GM23248 (cell line): ENCODE measurements around the gene MYCL. TPM values are rescaled to one million over a fixed set of nuclear protein-coding genes. Genes with fewer than 3 reads are reported as not detected.

Experiments used
- DNase-seq: peaks from one replicate; pipeline ENCODE4 v3.0.0-alpha.2; 2015
- H2AFZ ChIP-seq: fragments of 200-600 bp; sonication (generic); 2 replicates; pipeline ENCODE4 v1.6.1; 2016; ENCODE audit warnings: antibody characterized with exemption
- H3F3A ChIP-seq: fragments of 200-600 bp; sonication (generic); 2 replicates; pipeline ENCODE4 v1.6.1; 2016; ENCODE audit warnings: mild to moderate bottlenecking, antibody characterized with exemption, mixed run types; ENCODE audit not compliant: insufficient read depth
- H3K27ac ChIP-seq: fragments of 200-600 bp; sonication (generic); 2 replicates; pipeline ENCODE4 v1.5.1; 2016; ENCODE audit warnings: mild to moderate bottlenecking
- H3K27me3 ChIP-seq: fragments of 200-600 bp; sonication (generic); replicated peaks from 2 replicates; pipeline ENCODE4 v1.6.1; 2016; ENCODE audit warnings: mild to moderate bottlenecking; ENCODE audit not compliant: insufficient read depth
- H3K36me3 ChIP-seq: fragments of 200-600 bp; sonication (generic); 2 replicates; pipeline ENCODE4 v1.6.1; 2016; ENCODE audit warnings: low read depth, mild to moderate bottlenecking
- H3K4me1 ChIP-seq: fragments of 200-600 bp; sonication (generic); 2 replicates; pipeline ENCODE4 v1.6.1; 2016; ENCODE audit warnings: mild to moderate bottlenecking; ENCODE audit not compliant: insufficient read depth
- H3K4me2 ChIP-seq: fragments of 200-600 bp; sonication (generic); one replicate; pipeline ENCODE4 v1.6.1; 2016; ENCODE audit warnings: mild to moderate bottlenecking; ENCODE audit not compliant: unreplicated experiment
- H3K4me3 ChIP-seq: fragments of 200-600 bp; sonication (generic); 2 replicates; pipeline ENCODE4 v1.5.1; 2016; ENCODE audit warnings: mild to moderate bottlenecking
- H3K79me2 ChIP-seq: fragments of 200-600 bp; sonication (generic); 2 replicates; pipeline ENCODE4 v1.6.1; 2016; ENCODE audit warnings: mild to moderate bottlenecking; ENCODE audit not compliant: insufficient read depth
- H3K9ac ChIP-seq: fragments of 200-600 bp; sonication (generic); 2 replicates; pipeline ENCODE4 v1.6.1; 2016; ENCODE audit warnings: mild to moderate bottlenecking
- H3K9me2 ChIP-seq: fragments of 200-600 bp; sonication (generic); 2 replicates; pipeline ENCODE4 v1.6.1; 2016; ENCODE audit warnings: mixed run types, mild to moderate bottlenecking, moderate library complexity; ENCODE audit not compliant: insufficient read depth
- H3K9me3 ChIP-seq: fragments of 200-600 bp; sonication (generic); one replicate; pipeline ENCODE4 v1.6.1; 2017; ENCODE audit warnings: low read depth
- H4K20me1 ChIP-seq: fragments of 200-600 bp; sonication (generic); 2 replicates; pipeline ENCODE4 v1.6.0; 2016; ENCODE audit not compliant: insufficient read depth
- EZH2 ChIP-seq: fragments of 200-600 bp; sonication (generic); IDR thresholded peaks from 2 replicates; pipeline ENCODE4 v1.6.1; 2018; ENCODE audit warnings: antibody characterized with exemption, mild to moderate bottlenecking; ENCODE audit not compliant: insufficient read depth, poor library complexity, severe bottlenecking
- EZH2phosphoT487 ChIP-seq: fragments of 200-600 bp; sonication (generic); IDR thresholded peaks from 2 replicates; pipeline ENCODE4 v1.6.1; 2018; ENCODE audit warnings: antibody characterized with exemption, moderate library complexity, mild to moderate bottlenecking, low read depth; ENCODE audit not compliant: insufficient read depth
- WGBS, 2 experiments: methylation state at CpG; one replicate each; pipeline ENCODE4 v1.1.6; 2015 to 2017; ENCODE audit warnings: low lambda C conversion rate in 2 of 2, low coverage in 1 of 2; ENCODE audit errors: missing lambda C conversion rate in 2 of 2; 5-methylcytosine and 5-hydroxymethylcytosine counted together
- in situ Hi-C: fragments of 300-500 bp; cut with MboI; formaldehyde crosslinking; loops from 2 replicates; pipeline ENCODE4 v1.15.0; 2020
- polyA plus RNA-seq: library from polyadenylated mRNA; unstranded; fragments of >200 nt; fragmentation: Nextera tagmentation; extraction: Ambion mirVana; gene quantifications from 2 replicates; pipeline ENCODE4 v1.2.1, GENCODE V29; 2016
- total RNA-seq: library from RNA; depleted of rRNA; stranded (reverse); fragments of >200 nt; shearing (Covaris generic); gene quantifications from 2 replicates; pipeline ENCODE4 v1.2.3, GENCODE V29; 2014

The MYCL gene
- total and polyA plus RNA-seq, 2 experiments from 2014 or later, result 0.32 to 0.34 TPM

DNA sequence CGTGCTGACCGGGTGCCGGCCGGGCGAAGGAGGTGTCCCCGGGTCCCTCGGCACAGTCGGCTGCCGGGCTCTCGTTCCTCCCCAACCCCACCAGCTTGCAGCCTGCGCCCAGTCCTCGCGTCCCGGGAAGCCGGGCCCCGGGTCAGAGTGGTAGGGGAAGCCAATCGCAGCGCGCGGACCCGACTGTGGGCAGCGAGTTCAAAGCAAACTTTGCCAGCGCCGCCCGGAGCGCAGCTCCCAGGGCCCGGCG is 328 bp downstream of the MYCL start:
- no peaks in the 10 kb centered on the region for H3K36me3 ChIP-seq
- no peak for TF ChIP-seq EZH2
- WGBS, 2 experiments, result 0 to 1% methylated on average over 28 of the region's 28 CpGs
- H3K27me3 ChIP-seq, result peaks cover 31% of the 10 kb centered on the region
- DNase-seq, result no peak
- H3K4me1 ChIP-seq, result peaks cover 6% of the 10 kb centered on the region
- H3K4me3 ChIP-seq, result peak overlapping the region; percentile 77
- H3K4me2 ChIP-seq, result peak overlapping the region; percentile 81
- no peaks in the 10 kb centered on the region for H3K9me2 ChIP-seq
- peak overlapping the region; percentile 48 for H3K9ac ChIP-seq
- H4K20me1 ChIP-seq, result no peaks in the 10 kb centered on the region
- peak overlapping the region; percentile 92 for H2AFZ ChIP-seq
- no peaks in the 10 kb centered on the region for H3K9me3 ChIP-seq
- no peaks in the 10 kb centered on the region for H3F3A ChIP-seq
- no peak overlapping the region for H3K27ac ChIP-seq
- in situ Hi-C loops, result no loop called here
- H3K79me2 ChIP-seq, result no peaks in the 10 kb centered on the region

DNA sequence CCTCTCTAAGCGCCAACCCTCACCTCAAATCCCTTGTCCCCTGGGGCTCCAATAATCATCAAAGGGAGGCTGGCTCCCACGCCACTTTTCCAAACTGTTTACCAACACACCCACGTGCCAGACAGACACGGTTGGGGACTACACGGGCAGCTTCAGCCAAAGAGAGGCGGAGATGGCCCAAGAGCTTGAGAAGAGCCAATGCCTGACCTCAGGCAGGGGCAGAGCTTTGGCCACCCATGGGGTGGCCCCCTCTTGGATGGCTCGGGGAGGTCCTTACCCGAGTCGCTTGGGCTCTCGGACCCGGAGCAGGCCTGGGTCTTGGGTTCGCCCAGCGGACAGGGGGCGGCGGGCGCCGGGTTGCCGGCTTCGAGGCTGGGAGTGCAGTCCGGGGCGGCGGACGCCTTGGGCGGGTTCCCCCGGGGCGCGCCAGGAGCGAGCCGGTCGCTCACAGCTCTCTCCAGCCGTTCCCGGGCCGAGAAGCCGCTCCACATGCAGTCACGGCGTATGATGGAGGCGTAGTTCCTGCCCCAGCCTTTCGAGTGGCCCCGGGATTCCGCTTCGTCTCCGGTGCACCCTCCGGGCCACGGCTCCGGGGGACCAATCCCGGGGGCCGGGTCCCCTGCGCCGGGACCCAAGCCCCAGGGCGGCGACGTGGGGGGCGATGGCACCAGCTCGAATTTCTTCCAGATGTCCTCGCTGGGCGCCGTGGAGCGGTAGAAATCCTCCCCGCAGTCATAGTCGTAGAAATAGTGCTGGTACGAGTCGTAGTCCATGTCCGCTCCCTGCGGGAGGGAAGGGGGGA is 854 bp downstream of the MYCL start:
- in situ Hi-C loops, result no loop called here
- H3K79me2 ChIP-seq, result no peaks in the 10 kb centered on the region
- H3K9me3 ChIP-seq, result no peaks in the 10 kb centered on the region
- peak overlapping the region; percentile 77 for H3K4me3 ChIP-seq
- peaks cover 31% of the 10 kb centered on the region for H3K27me3 ChIP-seq
- no peaks in the 10 kb centered on the region for H3K9me2 ChIP-seq
- DNase-seq, result peak; percentile 65
- H3F3A ChIP-seq, result no peaks in the 10 kb centered on the region
- TF ChIP-seq EZH2phosphoT487, result no peak
- TF ChIP-seq EZH2, result no peak
- H2AFZ ChIP-seq, result peak overlapping the region; percentile 92
- no peaks in the 10 kb centered on the region for H4K20me1 ChIP-seq
- WGBS, 2 experiments, result 5 to 10% methylated on average over 43 to 50 of the region's 64 CpGs
- H3K9ac ChIP-seq, result peak overlapping the region; percentile 48
- no peak overlapping the region for H3K27ac ChIP-seq
- H3K4me1 ChIP-seq, result peaks cover 11% of the 10 kb centered on the region
- H3K36me3 ChIP-seq, result no peaks in the 10 kb centered on the region
- peak overlapping the region; percentile 81 for H3K4me2 ChIP-seq

DNA sequence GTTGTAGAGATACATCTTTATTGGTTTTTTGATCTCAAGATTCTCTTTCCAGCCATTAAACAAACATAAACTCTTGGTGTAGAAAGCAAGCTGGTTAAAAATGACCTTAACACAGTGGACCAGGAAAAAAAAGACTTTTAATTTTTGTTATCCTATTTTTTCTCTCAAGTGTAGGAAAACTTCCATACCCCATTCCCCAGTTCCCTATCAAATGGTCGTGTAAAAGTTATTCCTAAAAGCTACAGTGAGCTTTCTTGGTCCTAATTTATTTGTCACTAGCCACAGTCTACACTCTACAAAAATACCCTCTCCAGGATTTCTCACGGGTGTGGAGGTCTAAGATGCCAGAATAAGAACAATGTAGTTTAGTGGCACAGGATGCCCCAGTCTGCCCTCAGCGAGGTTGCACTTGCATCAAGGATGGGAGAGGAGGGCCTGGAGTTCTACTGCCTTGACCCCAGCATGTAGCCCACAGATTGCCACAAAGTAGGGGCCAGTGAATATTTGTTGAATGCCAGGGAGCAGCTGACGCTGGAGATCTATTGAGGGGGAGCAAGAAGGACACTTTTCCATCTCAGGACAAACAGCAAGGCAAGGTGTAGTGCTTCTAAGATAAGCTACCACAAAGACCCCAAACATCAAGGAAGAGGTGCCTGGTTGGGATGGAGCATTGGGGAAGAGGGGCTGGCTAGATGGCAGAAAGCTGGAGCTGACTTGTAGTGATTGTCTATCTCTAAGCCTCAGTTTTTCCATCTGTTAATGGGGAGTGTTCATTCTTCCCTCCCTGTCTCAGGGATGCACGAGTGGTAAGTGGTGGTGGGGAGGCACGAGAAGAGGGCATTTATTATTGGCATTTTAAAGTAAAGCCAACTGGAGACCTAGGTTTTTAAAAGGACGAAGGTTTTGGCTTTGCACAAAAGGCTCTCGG is 1.8 kb downstream of the MYCL start:
- Histone ChIP-seq H3K27ac (no peak overlapping the region), H3K36me3 (no peaks in the 10 kb centered on the region), H3K27me3 (peaks cover 31% of the 10 kb centered on the region), H2AFZ (no peak overlapping the region), H3K4me3 (no peak overlapping the region), H3K4me2 (no peak overlapping the region), H3K4me1 (peaks cover 14% of the 10 kb centered on the region), H3K79me2 (no peaks in the 10 kb centered on the region), H3K9ac (no peak overlapping the region), H4K20me1 (no peaks in the 10 kb centered on the region), H3K9me2 (no peaks in the 10 kb centered on the region), H3K9me3 (no peaks in the 10 kb centered on the region), H3F3A (no peaks in the 10 kb centered on the region)
- in situ Hi-C loops, result no loop called here
- TF ChIP-seq EZH2 (no peak), EZH2phosphoT487 (no peak)
- DNase-seq, result no peak
- 78 to 79% methylated on average over 8 of the region's 8 CpGs for WGBS, 2 experiments

DNA sequence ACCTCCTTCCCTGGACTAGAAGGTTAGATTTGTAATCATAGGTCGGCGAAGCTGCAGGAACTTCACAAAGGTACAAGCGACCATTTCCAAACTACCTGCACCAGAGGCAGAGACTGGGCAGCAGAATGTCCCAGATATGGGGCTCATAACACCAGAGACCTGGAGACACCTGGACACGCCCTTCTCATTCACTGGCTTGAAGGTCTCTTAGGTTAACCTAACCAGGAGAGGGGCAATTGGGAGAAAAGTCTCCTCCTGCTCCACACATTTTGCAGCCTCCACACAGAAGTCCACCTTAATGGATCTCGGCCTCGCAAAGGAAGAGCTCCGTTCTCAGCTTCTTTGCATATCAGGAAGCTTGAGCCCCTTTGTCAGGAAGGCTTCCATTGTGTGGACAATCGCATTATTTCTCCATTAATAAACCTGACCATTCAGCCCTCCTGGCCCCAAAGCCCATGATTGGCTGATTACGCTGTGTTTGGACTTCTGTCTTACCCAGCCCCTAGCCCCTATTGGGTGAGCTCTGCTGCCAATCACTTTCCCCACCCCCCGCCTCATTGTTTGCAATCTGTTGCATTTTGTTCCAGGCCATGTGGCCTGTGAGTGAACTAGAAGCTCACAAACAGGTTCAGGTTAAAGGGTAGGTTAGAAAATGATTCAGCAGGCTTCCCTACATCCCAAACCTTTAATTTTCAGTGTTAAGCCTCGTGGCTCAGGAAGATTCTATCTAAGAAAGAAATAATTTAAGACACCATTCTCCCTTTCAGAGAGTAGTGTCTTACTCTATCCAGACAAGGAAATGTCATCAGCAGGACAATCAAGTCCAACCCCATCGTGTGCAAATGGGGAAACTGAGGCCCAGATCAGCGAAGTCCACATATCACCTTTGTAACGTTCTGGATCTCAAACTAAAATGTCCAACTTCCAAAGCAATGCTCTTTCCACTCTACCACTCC is 2.8 kb downstream of the MYCL start:
- H3F3A ChIP-seq, result no peaks in the 10 kb centered on the region
- H3K4me1 ChIP-seq, result peaks cover 15% of the 10 kb centered on the region
- TF ChIP-seq EZH2phosphoT487, result no peak
- no peak for TF ChIP-seq EZH2
- no peaks in the 10 kb centered on the region for H3K36me3 ChIP-seq
- peaks cover 27% of the 10 kb centered on the region for H3K27me3 ChIP-seq
- no peak overlapping the region for H3K9ac ChIP-seq
- H3K79me2 ChIP-seq, result no peaks in the 10 kb centered on the region
- H3K4me2 ChIP-seq, result no peak overlapping the region
- WGBS, 2 experiments, result 70 to 71% methylated on average over 14 of the region's 14 CpGs
- no peaks in the 10 kb centered on the region for H4K20me1 ChIP-seq
- DNase-seq, result peak; percentile 27
- H3K4me3 ChIP-seq, result no peak overlapping the region
- H2AFZ ChIP-seq, result no peak overlapping the region
- H3K9me3 ChIP-seq, result no peaks in the 10 kb centered on the region
- in situ Hi-C loops, result no loop called here
- no peak overlapping the region for H3K27ac ChIP-seq
- no peaks in the 10 kb centered on the region for H3K9me2 ChIP-seq
